Measurements from ENCODE around the gene ARMC9.

GRCh38 chr2:231296401-231296974 is 98.1 kb downstream of the ARMC9 start:
- no peak for TF ChIP-seq POLR2A (IDR thresholded peaks at IDR 0.05)
- no peak for TF ChIP-seq CTCF (IDR thresholded peaks at IDR 0.05)

Data from body of pancreas (tissue), 4 donors.